HT-29 (cell line): ENCODE measurements around the gene SULT1A1. TPM values are rescaled to one million over a fixed set of nuclear protein-coding genes. Genes with fewer than 3 reads are reported as not detected.

Source experiments
- DNase-seq: peaks from one replicate; pipeline ENCODE4 v3.0.0-alpha.2; 2015; ENCODE audit warnings: low spot score
- total RNA-seq: library from RNA; depleted of rRNA; stranded (reverse); fragments of >200 nt; shearing (Covaris generic); gene quantifications from 2 replicates; pipeline ENCODE4 v1.2.3, GENCODE V29; 2014; rRNA removed

Gene SULT1A1
- total RNA-seq, 1 experiment from 2014 or later, result 30.9 TPM

- DNase-seq, result no peak
Measured at GRCh38 chr16:28561557-28562187, 48.2 kb downstream of the SULT1A1 start.

GRCh38 chr16:28558456-28558855 is 51.4 kb downstream of the SULT1A1 start:
- DNase-seq, result no peak

DNA sequence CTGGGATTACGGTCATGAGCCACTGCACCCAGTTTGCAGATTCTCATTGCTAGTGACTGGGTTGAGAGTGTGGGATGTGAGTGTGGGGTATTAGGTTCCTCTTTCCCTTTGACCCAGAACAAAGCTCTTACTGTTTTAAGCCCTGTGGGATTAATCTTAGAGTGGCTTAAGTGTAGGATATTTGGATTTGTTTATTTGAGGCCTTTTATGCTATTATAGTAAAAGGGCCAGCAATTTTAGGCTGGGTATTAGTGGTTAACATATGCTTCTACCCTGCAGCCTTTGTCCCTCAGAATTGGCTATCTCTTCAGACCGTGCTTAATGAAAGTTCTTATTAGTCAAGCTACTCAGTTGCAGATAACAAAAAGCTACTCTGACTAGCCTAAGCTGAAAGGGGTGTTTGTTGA is 52.9 kb downstream of the SULT1A1 start:
- no peak for DNase-seq

DNA sequence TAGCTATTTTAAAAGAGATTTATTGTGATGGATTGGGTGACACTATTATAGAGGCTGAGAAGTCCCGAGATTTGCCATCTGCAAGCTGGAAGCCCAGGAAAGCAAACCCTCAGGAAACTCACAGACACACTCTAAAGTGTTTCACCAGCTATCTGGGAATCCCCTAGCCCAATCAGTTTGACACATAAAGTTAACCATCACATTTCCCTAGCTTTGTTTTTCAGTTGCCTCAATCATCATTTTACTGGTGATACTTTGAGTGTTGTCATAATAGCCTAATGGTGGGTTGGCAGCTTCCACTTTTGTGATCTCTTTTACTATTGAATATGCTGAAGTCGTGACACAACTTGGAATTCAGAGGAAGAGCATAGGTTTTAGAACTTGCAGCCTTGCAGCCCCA is 54.3 kb downstream of the SULT1A1 start:
- no peak for DNase-seq

Other genes starting within 250 kb of the SULT1A1 start
- 1.2 TPM in 1 of 2 replicates, not detected in the other for gene NPIPB6, start 246.5 kb downstream of the SULT1A1 start, total RNA-seq
- 110 and 114 TPM in 2 replicates for gene EIF3CL, start 206.2 kb downstream of the SULT1A1 start, total RNA-seq
- gene NPIPB7, start 137.7 kb downstream of the SULT1A1 start, total RNA-seq, result not detected in 2 replicates
- 28.0 and 37.8 TPM in 2 replicates for gene CLN3, start 118.0 kb downstream of the SULT1A1 start, total RNA-seq
- gene APOBR, start 115.4 kb downstream of the SULT1A1 start, total RNA-seq, result 0.05 TPM in 1 of 2 replicates, not detected in the other
- not detected in 2 replicates for gene IL27, start 103.2 kb downstream of the SULT1A1 start, total RNA-seq
- gene NUPR1, start 71.1 kb downstream of the SULT1A1 start, total RNA-seq, result 0.34 and 0.56 TPM in 2 replicates
- gene SGF29, start 56.1 kb downstream of the SULT1A1 start, total RNA-seq, result 19.1 and 29.9 TPM in 2 replicates
- 1.4 and 1.7 TPM in 2 replicates for gene SULT1A2, start 13.0 kb downstream of the SULT1A1 start, total RNA-seq
- gene NPIPB8, start 28.0 kb upstream of the SULT1A1 start, total RNA-seq, result 0.15 and 0.42 TPM in 2 replicates
- 358 and 396 TPM in 2 replicates for gene EIF3C, start 101.4 kb upstream of the SULT1A1 start, total RNA-seq
- 1.2 TPM in 1 of 2 replicates, not detected in the other for gene NPIPB9, start 141.7 kb upstream of the SULT1A1 start, total RNA-seq
- 74.1 and 86.9 TPM in 2 replicates for gene ATXN2L, start 213.0 kb upstream of the SULT1A1 start, total RNA-seq
- gene TUFM, start 236.3 kb upstream of the SULT1A1 start, total RNA-seq, result 376 and 403 TPM in 2 replicates